Transverse colon (tissue), 4 donors: ENCODE measurements around the gene SLC26A9.

Source experiments
- CTCF ChIP-seq, 5 experiments: fragments of 200-600 bp in 3 of 5; fragments of 450-650 bp in 2 of 5; sonication (generic) in 3 of 5; IDR thresholded peaks; 1 replicate in 2 of 5; 2 replicates in 3 of 5; pipeline ENCODE4 v1.5.1; 2016 to 2017; ENCODE audit warnings: antibody characterized with exemption in 5 of 5, inconsistent platforms in 3 of 5, mild to moderate bottlenecking in 2 of 5, moderate library complexity in 1 of 5
- EP300 ChIP-seq: sonication (generic); formaldehyde crosslinking; IDR thresholded peaks from one replicate; pipeline ENCODE4 v1.6.1; 2017; ENCODE audit warnings: antibody characterized with exemption, low read depth
- POLR2AphosphoS5 ChIP-seq, 3 donors: sonication (generic); formaldehyde crosslinking; IDR thresholded peaks; one replicate each; pipeline ENCODE4 v1.6.1; 2016; ENCODE audit warnings: antibody characterized with exemption in 3 of 3

DNA sequence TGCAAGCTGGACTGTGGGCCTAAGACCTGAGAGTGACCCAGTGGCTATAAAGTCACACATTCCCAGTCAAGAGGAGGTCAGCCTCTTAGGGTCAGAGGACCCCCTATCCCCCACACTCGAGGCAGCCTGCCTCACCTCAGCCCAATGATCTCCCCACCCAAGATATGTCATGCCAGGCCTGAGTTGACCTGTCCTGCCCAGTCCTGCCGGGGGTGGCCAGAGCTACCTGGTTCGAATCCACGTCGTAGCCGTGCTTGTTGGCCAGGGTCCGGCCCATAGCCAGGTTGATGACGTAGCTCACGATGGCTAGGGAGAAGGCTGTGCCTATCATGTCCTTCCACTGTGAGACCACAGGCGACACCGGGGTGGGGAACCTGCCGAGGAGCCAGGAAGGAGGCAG lies 15.6 kb downstream of the SLC26A9 start:
- TF ChIP-seq EP300, result no peak
- TF ChIP-seq CTCF (IDR thresholded peaks at IDR 0.05), result no peak
- no peak for TF ChIP-seq POLR2AphosphoS5 (IDR thresholded peaks at IDR 0.05)
